Muscle of leg (tissue), 11 donors: Measurements from ENCODE around the gene KLHL29. TPM values are rescaled to one million over a fixed set of nuclear protein-coding genes. Genes with fewer than 3 reads are reported as not detected.

Source experiments
- DNase-seq: peaks from one replicate; pipeline ENCODE4 v3.0.0; 2013
- H3K27ac ChIP-seq: one replicate; pipeline ENCODE4 v1.5.1; 2013; ENCODE audit warnings: mild to moderate bottlenecking, low read length, control low read depth
- H3K27me3 ChIP-seq: one replicate; pipeline ENCODE4 v1.6.1; 2013; ENCODE audit warnings: low read length; ENCODE audit not compliant: control insufficient read depth, insufficient read depth
- H3K36me3 ChIP-seq: one replicate; pipeline ENCODE4 v1.6.1; 2013; ENCODE audit warnings: low read length; ENCODE audit not compliant: control insufficient read depth, insufficient read depth
- H3K4me1 ChIP-seq: one replicate; pipeline ENCODE4 v1.6.1; 2013; ENCODE audit warnings: low read length; ENCODE audit not compliant: control insufficient read depth, insufficient read depth
- H3K4me3 ChIP-seq: one replicate; pipeline ENCODE4 v1.5.1; 2013; ENCODE audit warnings: low read length, control low read depth
- H3K9me3 ChIP-seq: replicated peaks from 2 replicates; pipeline ENCODE4 v1.6.1; 2013; ENCODE audit warnings: low read depth, low read length; ENCODE audit not compliant: control insufficient read depth
- WGBS: methylation state at CpG from one replicate; pipeline ENCODE4 v1.1.5; 2013; ENCODE audit warnings: missing lambda C conversion rate; ENCODE audit not compliant: insufficient coverage; 5-methylcytosine and 5-hydroxymethylcytosine counted together
- polyA plus RNA-seq, 8 donors: library from polyadenylated mRNA; unstranded; fragments of 120-200 nt; gene quantifications; one replicate each; pipeline versions ENCODE4 v1.2.1 to v1.2.3, GENCODE V29; 2013; ENCODE audit warnings: inconsistent platforms in 1 of 8, low replicate concordance in 1 of 8; ENCODE audit not compliant: insufficient read length in 8 of 8, insufficient read depth in 1 of 8
- total RNA-seq: library from RNA; stranded (reverse); fragments of 120-200 nt; gene quantifications from one replicate; pipeline ENCODE4 v1.2.4, GENCODE V29; 2013

The KLHL29 gene
- total and polyA plus RNA-seq, 9 donors, result 4.7 to 9.7 (median 7.3) TPM

- DNase-seq, result no peak
- no peaks in the 10 kb centered on the region for H3K9me3 ChIP-seq
- H3K36me3 ChIP-seq, result no peaks in the 10 kb centered on the region
- H3K27ac ChIP-seq, result no peak overlapping the region
- no peaks in the 10 kb centered on the region for H3K27me3 ChIP-seq
- no peak overlapping the region for H3K4me3 ChIP-seq
- WGBS, result 67% methylated on average over 1 of the region's 8 CpGs
- peaks cover 37% of the 10 kb centered on the region for H3K4me1 ChIP-seq
Measured at GRCh38 chr2:23427350-23427749, 42.4 kb downstream of the KLHL29 start.

GRCh38 chr2:23427976-23428375 lies 43.0 kb downstream of the KLHL29 start:
- peaks cover 37% of the 10 kb centered on the region for H3K4me1 ChIP-seq
- no peaks in the 10 kb centered on the region for H3K27me3 ChIP-seq
- no peak overlapping the region for H3K27ac ChIP-seq
- peak; percentile 63 for DNase-seq
- no peaks in the 10 kb centered on the region for H3K9me3 ChIP-seq
- H3K36me3 ChIP-seq, result no peaks in the 10 kb centered on the region
- WGBS, result 81% methylated on average over 10 of the region's 12 CpGs
- H3K4me3 ChIP-seq, result no peak overlapping the region

GRCh38 chr2:23429036-23429435 lies 44.1 kb downstream of the KLHL29 start:
- no peaks in the 10 kb centered on the region for H3K9me3 ChIP-seq
- H3K27me3 ChIP-seq, result no peaks in the 10 kb centered on the region
- no peak for DNase-seq
- H3K27ac ChIP-seq, result no peak overlapping the region
- WGBS, result 95% methylated on average over 5 of the region's 6 CpGs
- no peak overlapping the region for H3K4me3 ChIP-seq
- peaks cover 37% of the 10 kb centered on the region for H3K4me1 ChIP-seq
- no peaks in the 10 kb centered on the region for H3K36me3 ChIP-seq

- peaks cover 38% of the 10 kb centered on the region for H3K4me1 ChIP-seq
- WGBS, result 60% methylated on average over 1 of the region's 2 CpGs
- H3K9me3 ChIP-seq, result no peaks in the 10 kb centered on the region
- H3K4me3 ChIP-seq, result no peak overlapping the region
- DNase-seq, result no peak
- H3K27ac ChIP-seq, result no peak overlapping the region
- no peaks in the 10 kb centered on the region for H3K36me3 ChIP-seq
- peaks cover 5% of the 10 kb centered on the region for H3K27me3 ChIP-seq
Measured at GRCh38 chr2:23430263-23430662, 45.3 kb downstream of the KLHL29 start.

GRCh38 chr2:23432531-23432930 lies 47.6 kb downstream of the KLHL29 start:
- H3K4me3 ChIP-seq, result no peak overlapping the region
- peaks cover 16% of the 10 kb centered on the region for H3K4me1 ChIP-seq
- peaks cover 5% of the 10 kb centered on the region for H3K27me3 ChIP-seq
- no peaks in the 10 kb centered on the region for H3K36me3 ChIP-seq
- H3K9me3 ChIP-seq, result peaks cover 2% of the 10 kb centered on the region
- H3K27ac ChIP-seq, result no peak overlapping the region
- no peak for DNase-seq
- WGBS, result 63% methylated on average over 3 of the region's 3 CpGs

- no peaks in the 10 kb centered on the region for H3K36me3 ChIP-seq
- peaks cover 8% of the 10 kb centered on the region for H3K4me1 ChIP-seq
- WGBS, result 90% methylated on average over 2 of the region's 6 CpGs
- peaks cover 5% of the 10 kb centered on the region for H3K27me3 ChIP-seq
- peaks cover 2% of the 10 kb centered on the region for H3K9me3 ChIP-seq
- no peak for DNase-seq
- no peak overlapping the region for H3K27ac ChIP-seq
- H3K4me3 ChIP-seq, result no peak overlapping the region
Measured at GRCh38 chr2:23433282-23433681, 48.3 kb downstream of the KLHL29 start.

GRCh38 chr2:23434721-23435121 lies 49.7 kb downstream of the KLHL29 start:
- 63% methylated on average over 6 of the region's 6 CpGs for WGBS
- no peak for DNase-seq
- Histone ChIP-seq H3K4me3 (no peak overlapping the region), H3K27me3 (peaks cover 5% of the 10 kb centered on the region), H3K4me1 (peaks cover 7% of the 10 kb centered on the region), H3K9me3 (peaks cover 2% of the 10 kb centered on the region), H3K36me3 (no peaks in the 10 kb centered on the region), H3K27ac (no peak overlapping the region)

- H3K27me3 ChIP-seq, result peaks cover 5% of the 10 kb centered on the region
- H3K4me1 ChIP-seq, result peaks cover 3% of the 10 kb centered on the region
- peaks cover 2% of the 10 kb centered on the region for H3K9me3 ChIP-seq
- H3K36me3 ChIP-seq, result no peaks in the 10 kb centered on the region
- H3K4me3 ChIP-seq, result no peak overlapping the region
- WGBS, result 71% methylated on average over 5 of the region's 9 CpGs
- DNase-seq, result no peak
- H3K27ac ChIP-seq, result no peak overlapping the region
Measured at GRCh38 chr2:23435250-23436035, 50.5 kb downstream of the KLHL29 start.

- Histone ChIP-seq H3K27me3 (peaks cover 5% of the 10 kb centered on the region), H3K4me3 (no peak overlapping the region), H3K27ac (peak overlapping the region; percentile 37), H3K9me3 (peaks cover 4% of the 10 kb centered on the region), H3K4me1 (peaks cover 2% of the 10 kb centered on the region), H3K36me3 (no peaks in the 10 kb centered on the region)
- WGBS, result 61% methylated on average over 11 of the region's 16 CpGs
- DNase-seq, result peak; percentile 71
Measured at GRCh38 chr2:23436346-23437098, 51.5 kb downstream of the KLHL29 start.

- Histone ChIP-seq H3K9me3 (peaks cover 7% of the 10 kb centered on the region), H3K27ac (no peak overlapping the region), H3K4me1 (no peaks in the 10 kb centered on the region), H3K36me3 (no peaks in the 10 kb centered on the region), H3K4me3 (no peak overlapping the region), H3K27me3 (no peaks in the 10 kb centered on the region)
- no peak for DNase-seq
- WGBS, result 100% methylated on average over 1 of the region's 1 CpG
Measured at GRCh38 chr2:23441414-23441813, 56.4 kb downstream of the KLHL29 start.
